Heart left ventricle (tissue), 13 donors: ENCODE measurements around the gene SH3BP5.

Source experiments
- CTCF ChIP-seq, 12 donors: fragments of 200-600 bp; sonication (generic) in 4 of 12; IDR thresholded peaks; one replicate each; pipeline versions ENCODE4 v1.5.0 to v1.8.0; 2018 to 2022; ENCODE audit warnings: antibody characterized with exemption in 12 of 12, mild to moderate bottlenecking in 5 of 12
- POLR2A ChIP-seq, 2 donors: fragments of 450-650 bp; IDR thresholded peaks; one replicate each; pipeline ENCODE4 v1.6.1; 2017; ENCODE audit warnings: antibody characterized with exemption in 2 of 2, mild to moderate bottlenecking in 2 of 2, moderate library complexity in 2 of 2
- donor health status: ischemic (EF 13 %, LVEDD 7.1; RV severe dilation, severe dysfunction).
- donor health status: DM: no; HTN: yes; CAD: no.
- donor health status: DM: no; HTN: no; CAD: no.
- donor health status: ischemic (EF 25% LVEDD 6.9; RV normal size, moderate dysfunction).
- donor health status: ischemic (EF 25% LVEDD 5.7; RV mildly dilated, moderate dysfunction).
- donor health status: ischemic (EF 35%, LVEDD 5.7; RV mildly dilated, moderate dysfunction).
- donor health status: nonischemic (EF 11% LVEDD 7.7; RV severe dilation, severe dysfunction).
- donor health status: DM: yes; HTN: yes; CAD: no.
- donor health status: PGD.
- donor health status: ischemic (EF 29% LVEDD 5.4; RV normal size, mild dysfunction).
- donor health status: nonischemic (EF 23%, LVEDD 6.1; RV moderate dilation, normal function).

GRCh38 chr3:15319575-15319974 lies 12.8 kb downstream of the SH3BP5 start:
- TF ChIP-seq CTCF (IDR thresholded peaks at IDR 0.05) (no peak), POLR2A (IDR thresholded peaks at IDR 0.05) (no peak)
